ENCODE measurements around the gene NFATC2.

DNA sequence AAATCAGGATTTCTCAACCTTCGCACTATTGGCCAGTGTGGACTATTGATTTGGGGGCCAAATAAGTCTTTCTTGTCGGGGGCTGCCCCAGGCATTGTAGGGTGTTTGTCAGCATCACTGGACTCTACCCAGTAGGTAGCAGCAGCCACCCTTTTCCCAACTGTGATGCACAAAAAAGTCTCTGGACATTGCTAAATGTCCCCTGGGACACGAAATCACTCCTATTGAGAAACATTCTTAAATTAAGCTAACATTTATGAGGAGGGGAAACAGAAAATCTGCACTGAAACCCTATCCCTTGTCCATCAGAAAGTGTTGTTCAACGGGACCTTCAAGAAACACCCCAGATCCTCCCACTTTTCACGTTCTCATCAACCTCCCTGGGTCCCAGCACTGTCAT lies 54.2 kb downstream of the NFATC2 start:
- TF ChIP-seq USF1 (IDR thresholded peaks at IDR 0.05) (no peak), REST (IDR thresholded peaks at IDR 0.05; ENCODE audit: low read depth) (no peak), TAF1 (IDR thresholded peaks at IDR 0.05; ENCODE audit: low read depth) (no peak), CREB1 (IDR thresholded peaks at IDR 0.05; ENCODE audit: low read depth) (no peak), YY1 (IDR thresholded peaks at IDR 0.05; ENCODE audit: low read depth) (no peak), CEBPB (IDR thresholded peaks at IDR 0.05) (no peak), NFIC (IDR thresholded peaks at IDR 0.05) (no peak), ZBTB7A (IDR thresholded peaks at IDR 0.05; ENCODE audit: low read depth) (no peak), EGR1 (IDR thresholded peaks at IDR 0.05) (no peak), EP300 (IDR thresholded peaks at IDR 0.05; ENCODE audit: borderline replicate concordance) (no peak), TCF12 (IDR thresholded peaks at IDR 0.05; ENCODE audit: low read depth) (no peak), RAD21 (IDR thresholded peaks at IDR 0.05; ENCODE audit: low read depth) (no peak), TEAD4 (IDR thresholded peaks at IDR 0.05) (no peak)
- TF ChIP-seq, protein P1, sequence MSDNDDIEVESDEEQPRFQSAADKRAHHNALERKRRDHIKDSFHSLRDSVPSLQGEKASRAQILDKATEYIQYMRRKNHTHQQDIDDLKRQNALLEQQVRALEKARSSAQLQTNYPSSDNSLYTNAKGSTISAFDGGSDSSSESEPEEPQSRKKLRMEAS (IDR thresholded peaks at IDR 0.05): no peak
